ENCODE measurements around the gene C5AR1.

DNA sequence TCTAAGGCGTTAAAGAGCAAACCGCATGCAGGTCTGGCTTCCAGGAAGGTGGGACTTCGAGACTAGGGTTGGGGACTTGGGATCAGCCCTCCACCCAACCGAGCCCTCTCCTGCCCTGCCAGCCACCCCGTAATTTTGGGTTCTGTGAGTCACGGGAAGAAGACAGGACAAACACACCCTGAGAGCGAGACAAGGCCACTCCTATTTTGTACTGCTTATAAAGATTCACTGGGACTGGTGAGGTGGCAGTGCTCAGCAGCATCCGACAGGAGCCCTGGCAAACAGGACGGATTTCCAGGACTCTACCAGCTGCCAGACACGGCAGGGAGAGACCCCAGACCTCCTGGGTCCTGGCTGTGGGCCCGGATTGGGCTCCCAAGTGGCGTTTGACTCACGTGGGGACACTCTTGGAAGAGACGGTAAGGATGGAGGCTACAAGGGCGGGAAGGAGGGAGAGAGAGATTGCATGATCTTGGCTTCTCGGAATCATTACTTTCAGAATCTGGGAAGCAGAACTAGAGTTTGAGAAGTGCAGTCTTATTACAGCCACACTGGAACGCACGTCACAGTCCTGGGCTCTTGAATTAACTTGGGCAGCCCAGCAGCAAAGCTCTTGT, 22.4 kb downstream of the C5AR1 start, which contains the start of gene C5AR2:
- TF ChIP-seq, protein P1, sequence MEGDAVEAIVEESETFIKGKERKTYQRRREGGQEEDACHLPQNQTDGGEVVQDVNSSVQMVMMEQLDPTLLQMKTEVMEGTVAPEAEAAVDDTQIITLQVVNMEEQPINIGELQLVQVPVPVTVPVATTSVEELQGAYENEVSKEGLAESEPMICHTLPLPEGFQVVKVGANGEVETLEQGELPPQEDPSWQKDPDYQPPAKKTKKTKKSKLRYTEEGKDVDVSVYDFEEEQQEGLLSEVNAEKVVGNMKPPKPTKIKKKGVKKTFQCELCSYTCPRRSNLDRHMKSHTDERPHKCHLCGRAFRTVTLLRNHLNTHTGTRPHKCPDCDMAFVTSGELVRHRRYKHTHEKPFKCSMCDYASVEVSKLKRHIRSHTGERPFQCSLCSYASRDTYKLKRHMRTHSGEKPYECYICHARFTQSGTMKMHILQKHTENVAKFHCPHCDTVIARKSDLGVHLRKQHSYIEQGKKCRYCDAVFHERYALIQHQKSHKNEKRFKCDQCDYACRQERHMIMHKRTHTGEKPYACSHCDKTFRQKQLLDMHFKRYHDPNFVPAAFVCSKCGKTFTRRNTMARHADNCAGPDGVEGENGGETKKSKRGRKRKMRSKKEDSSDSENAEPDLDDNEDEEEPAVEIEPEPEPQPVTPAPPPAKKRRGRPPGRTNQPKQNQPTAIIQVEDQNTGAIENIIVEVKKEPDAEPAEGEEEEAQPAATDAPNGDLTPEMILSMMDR (IDR thresholded peaks at IDR 0.05; ENCODE audit: low read length): no peak
- TF ChIP-seq EZH2 (IDR thresholded peaks at IDR 0.05; ENCODE audit: borderline replicate concordance, low read length): no peak
